ENCODE results near the gene GALNT1.

GALNT1 gene

GRCh38 chr18:35582899-35583558 lies 1.5 kb downstream of the GALNT1 start:
- DNase-seq: peak; percentile 15

- no peak for DNase-seq
These were observed 3.2 kb downstream of the GALNT1 start for GRCh38 chr18:35584735-35585134.

- no peak for DNase-seq
These were observed 4.1 kb downstream of the GALNT1 start for GRCh38 chr18:35585608-35586007.

- DNase-seq: no peak
These were observed 6.6 kb downstream of the GALNT1 start for GRCh38 chr18:35588122-35588521.

- DNase-seq: no peak
These were observed 7.5 kb downstream of the GALNT1 start for GRCh38 chr18:35588995-35589394.

- no peak for DNase-seq
These were observed 8.0 kb downstream of the GALNT1 start for GRCh38 chr18:35589546-35589945.

- peak; percentile 13 for DNase-seq
These were observed 9.4 kb downstream of the GALNT1 start for GRCh38 chr18:35590935-35591334.

GRCh38 chr18:35592298-35592697 lies 10.8 kb downstream of the GALNT1 start:
- no peak for DNase-seq

- no peak for DNase-seq
These were observed 12.3 kb downstream of the GALNT1 start for GRCh38 chr18:35593859-35594258.

- DNase-seq: no peak
These were observed 16.2 kb downstream of the GALNT1 start for GRCh38 chr18:35597758-35598157.

GRCh38 chr18:35602193-35602820 lies 20.8 kb downstream of the GALNT1 start:
- no peak for DNase-seq

- no peak for DNase-seq
These were observed 21.5 kb downstream of the GALNT1 start for GRCh38 chr18:35603008-35603407.

- DNase-seq: no peak
These were observed 22.0 kb downstream of the GALNT1 start for GRCh38 chr18:35603528-35603927.

GRCh38 chr18:35604369-35604768 lies 22.8 kb downstream of the GALNT1 start:
- DNase-seq: no peak

- DNase-seq: peak; percentile 20
These were observed 24.3 kb downstream of the GALNT1 start for GRCh38 chr18:35605686-35606417.

GRCh38 chr18:35609236-35609635 lies 27.7 kb downstream of the GALNT1 start:
- DNase-seq: no peak

GRCh38 chr18:35610089-35610488 lies 28.5 kb downstream of the GALNT1 start:
- no peak for DNase-seq

GRCh38 chr18:35610724-35611123 lies 29.2 kb downstream of the GALNT1 start:
- DNase-seq: no peak

GRCh38 chr18:35611518-35611917 lies 30.0 kb downstream of the GALNT1 start:
- DNase-seq: peak; percentile 33

GRCh38 chr18:35616074-35616473 lies 34.5 kb downstream of the GALNT1 start:
- no peak for DNase-seq

GRCh38 chr18:35616664-35617423 lies 35.3 kb downstream of the GALNT1 start:
- DNase-seq: peak; percentile 88

GRCh38 chr18:35617865-35618264 lies 36.3 kb downstream of the GALNT1 start:
- no peak for DNase-seq

- no peak for DNase-seq
These were observed 36.7 kb downstream of the GALNT1 start for GRCh38 chr18:35618289-35618688.

Measured in fibroblast of skin of scalp (primary cell).